SK-N-MC (cell line): ENCODE data around the gene KIFC3.

ENCODE experiments used
- EZH2 ChIP-seq: fragments of 200-600 bp; sonication (generic); IDR thresholded peaks from one replicate; pipeline ENCODE4 v1.6.1; 2017; ENCODE audit warnings: antibody characterized with exemption
- FOXP2 ChIP-seq: optimal IDR thresholded peaks from 2 replicates; pipeline ENCODE3; 2011; ENCODE audit warnings: mild to moderate bottlenecking, moderate library complexity; ENCODE audit not compliant: insufficient read depth; ENCODE audit errors: extremely low read length, control extremely low read depth
- POLR2AphosphoS5 ChIP-seq: IDR thresholded peaks from 2 replicates; pipeline ENCODE4 v1.6.1; 2012; ENCODE audit warnings: mild to moderate bottlenecking, low read depth, low read length, borderline replicate concordance

GRCh38 chr16:57757883-57758282, 44.4 kb downstream of the KIFC3 start:
- TF ChIP-seq POLR2AphosphoS5 (no peak), EZH2 (no peak), FOXP2 (no peak)
